HepG2 (cell line): ENCODE measurements around the gene KSR1. TPM values are rescaled to one million over a fixed set of nuclear protein-coding genes. Genes with fewer than 3 reads are reported as not detected.

Source experiments
- AHDC1 ChIP-seq: sonication (generic); formaldehyde crosslinking; IDR thresholded peaks from 2 replicates; pipeline ENCODE4 v1.5.1; 2020; ENCODE audit warnings: mild to moderate bottlenecking, missing genetic modification reagents, borderline replicate concordance
- ARID3A ChIP-seq: IDR thresholded peaks from 2 replicates; pipeline ENCODE4 v1.6.1; 2012; ENCODE audit warnings: low read depth, low read length, improper control_type of control experiment
- EHMT2 ChIP-seq: fragments of 200-600 bp; sonication (generic); IDR thresholded peaks from 2 replicates; pipeline ENCODE4 v1.7.0; 2017; ENCODE audit warnings: antibody characterized with exemption, low read depth, low read length, borderline replicate concordance
- FOSL2 ChIP-seq: sonication (generic); formaldehyde crosslinking; IDR thresholded peaks from 2 replicates; pipeline ENCODE4 v1.4.0; 2020; ENCODE audit warnings: missing genetic modification reagents
- IRF9 ChIP-seq: sonication (generic); formaldehyde crosslinking; IDR thresholded peaks from 2 replicates; pipeline ENCODE4 v1.8.0; 2022; ENCODE audit warnings: missing genetic modification reagents, mild to moderate bottlenecking, borderline replicate concordance
- JUND ChIP-seq: sonication (generic); formaldehyde crosslinking; IDR thresholded peaks from 2 replicates; pipeline ENCODE4 v1.8.0; 2022; ENCODE audit warnings: mild to moderate bottlenecking, missing genetic modification reagents
- KDM5B ChIP-seq: sonication (generic); formaldehyde crosslinking; IDR thresholded peaks from 2 replicates; pipeline ENCODE4 v1.4.0; 2020; ENCODE audit warnings: missing genetic modification reagents, mild to moderate bottlenecking, borderline replicate concordance
- MAFK ChIP-seq, 2 experiments: IDR thresholded peaks in 1 of 2; conservative IDR thresholded peaks in 1 of 2; 2 replicates each; pipeline ENCODE4 v1.6.1; 2011; ENCODE audit warnings: improper control_type of control experiment in 2 of 2, low read length in 2 of 2
- MTF2 ChIP-seq: sonication (generic); formaldehyde crosslinking; IDR thresholded peaks from 2 replicates; pipeline ENCODE4 v1.5.0; 2020; ENCODE audit warnings: missing genetic modification reagents, borderline replicate concordance
- NFYC ChIP-seq: IDR thresholded peaks from 2 replicates; pipeline ENCODE4 v1.6.1; 2016; ENCODE audit warnings: missing genetic modification reagents, missing compliant biosample characterization
- PHB2 ChIP-seq: fragments of 450-650 bp; IDR thresholded peaks from 2 replicates; pipeline ENCODE4 v1.6.1; 2018; ENCODE audit not compliant: partially characterized antibody
- PRMT3 ChIP-seq: sonication (generic); formaldehyde crosslinking; IDR thresholded peaks from 2 replicates; pipeline ENCODE4 v1.8.1; 2022; ENCODE audit warnings: low read depth, mild to moderate bottlenecking, moderate library complexity, missing genetic modification reagents, borderline replicate concordance
- THRA ChIP-seq: sonication (generic); formaldehyde crosslinking; IDR thresholded peaks from 2 replicates; pipeline ENCODE4 v1.4.0; 2020; ENCODE audit warnings: missing genetic modification reagents, borderline replicate concordance
- ZNF75D ChIP-seq: sonication (generic); formaldehyde crosslinking; IDR thresholded peaks from 2 replicates; pipeline ENCODE4 v1.8.1; 2023; ENCODE audit warnings: missing genetic modification reagents, mild to moderate bottlenecking, borderline replicate concordance
- ZNF879 ChIP-seq: sonication (generic); formaldehyde crosslinking; IDR thresholded peaks from 2 replicates; pipeline ENCODE4 v1.8.1; 2023; ENCODE audit warnings: missing genetic modification reagents
- polyA plus RNA-seq, 8 experiments: library from polyadenylated mRNA; depleted of rRNA in 3 of 8; stranded (reverse) in 7 of 8; unstranded in 1 of 8; fragments of >200 nt; fragmentation: Illumina TruSeq in 4 of 8; extraction: Trizol in 4 of 8; gene quantifications; 2 replicates each; pipeline versions ENCODE4 v1.2.1 to v1.2.3, GENCODE V29; 2011 to 2016; ENCODE audit warnings: low read depth in 4 of 8, missing spikeins in 1 of 8, mixed read lengths in 1 of 8; ENCODE audit not compliant: insufficient read depth in 1 of 8
- total RNA-seq, 5 experiments: library from RNA; depleted of rRNA; stranded (reverse); fragments of >200 nt; fragmentation: Illumina TruSeq; extraction: Trizol; gene quantifications; 2 replicates each; pipeline ENCODE4 v1.2.3, GENCODE V29; 2016; ENCODE audit warnings: low read depth in 1 of 5
- TF ChIP-seq, protein P1 (sequence below): sonication (generic); formaldehyde crosslinking; IDR thresholded peaks from 2 replicates; pipeline ENCODE4 v1.4.0; 2020; ENCODE audit warnings: mild to moderate bottlenecking, missing genetic modification reagents

Gene KSR1
- total and polyA plus RNA-seq, 2 of the 13 experiments (the other 11 are each of a cell fraction or from before 2014, with no cell fraction given) = 10.1 to 16.6 TPM

- TF ChIP-seq AHDC1 (CRISPR knock-in tag) (no peak), ZNF75D (CRISPR knock-in tag) (no peak), THRA (CRISPR knock-in tag) (no peak), KDM5B (CRISPR knock-in tag) (peak; percentile 59; the same call in 1 of the 2 replicates), MTF2 (CRISPR knock-in tag) (no peak), ZNF879 (CRISPR knock-in tag) (no peak), EHMT2 (no peak), ARID3A (0 out of 2 replicates have a peak, but pooled peaks have one; percentile 36), FOSL2 (CRISPR knock-in tag) (peak; percentile 22; the same call in 1 of the 2 replicates), PHB2 (no peak), IRF9 (CRISPR knock-in tag) (no peak), JUND (CRISPR knock-in tag) (no peak), MAFK (conservative IDR thresholded peaks at IDR 0.05 in 1 of 2, IDR thresholded peaks at IDR 0.05 in 1 of 2; ENCODE audit: low read length in 2 of 2) (no peak), NFYC (no peak), PRMT3 (no peak)
- TF ChIP-seq, protein P1, sequence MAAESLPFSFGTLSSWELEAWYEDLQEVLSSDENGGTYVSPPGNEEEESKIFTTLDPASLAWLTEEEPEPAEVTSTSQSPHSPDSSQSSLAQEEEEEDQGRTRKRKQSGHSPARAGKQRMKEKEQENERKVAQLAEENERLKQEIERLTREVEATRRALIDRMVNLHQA (CRISPR knock-in tag) = no peak
Measured at GRCh38 chr17:27496437-27496943, 40.2 kb downstream of the KSR1 start (continued).
